GM19240 (cell line): ENCODE data around the gene TUBB.
"Not testable (repeated sequence)": the region's sequence is repeated elsewhere in the genome, so short reads cannot be mapped to it uniquely, and the experiment has no call there.

Experiments used
- DNase-seq: peaks from one replicate; pipeline ENCODE4 v3.0.0; 2011; ENCODE audit warnings: low spot score; ENCODE audit not compliant: insufficient read length

The TUBB gene

GRCh38 chr6:30717845-30718720 lies 2.1 kb upstream of the TUBB start:
- not testable (repeated sequence) for DNase-seq

GRCh38 chr6:30719356-30719755 lies 796 bp upstream of the TUBB start:
- DNase-seq = no peak

- peak; percentile 29 for DNase-seq
These were observed 616 bp downstream of the TUBB start for GRCh38 chr6:30720738-30721197.

DNA sequence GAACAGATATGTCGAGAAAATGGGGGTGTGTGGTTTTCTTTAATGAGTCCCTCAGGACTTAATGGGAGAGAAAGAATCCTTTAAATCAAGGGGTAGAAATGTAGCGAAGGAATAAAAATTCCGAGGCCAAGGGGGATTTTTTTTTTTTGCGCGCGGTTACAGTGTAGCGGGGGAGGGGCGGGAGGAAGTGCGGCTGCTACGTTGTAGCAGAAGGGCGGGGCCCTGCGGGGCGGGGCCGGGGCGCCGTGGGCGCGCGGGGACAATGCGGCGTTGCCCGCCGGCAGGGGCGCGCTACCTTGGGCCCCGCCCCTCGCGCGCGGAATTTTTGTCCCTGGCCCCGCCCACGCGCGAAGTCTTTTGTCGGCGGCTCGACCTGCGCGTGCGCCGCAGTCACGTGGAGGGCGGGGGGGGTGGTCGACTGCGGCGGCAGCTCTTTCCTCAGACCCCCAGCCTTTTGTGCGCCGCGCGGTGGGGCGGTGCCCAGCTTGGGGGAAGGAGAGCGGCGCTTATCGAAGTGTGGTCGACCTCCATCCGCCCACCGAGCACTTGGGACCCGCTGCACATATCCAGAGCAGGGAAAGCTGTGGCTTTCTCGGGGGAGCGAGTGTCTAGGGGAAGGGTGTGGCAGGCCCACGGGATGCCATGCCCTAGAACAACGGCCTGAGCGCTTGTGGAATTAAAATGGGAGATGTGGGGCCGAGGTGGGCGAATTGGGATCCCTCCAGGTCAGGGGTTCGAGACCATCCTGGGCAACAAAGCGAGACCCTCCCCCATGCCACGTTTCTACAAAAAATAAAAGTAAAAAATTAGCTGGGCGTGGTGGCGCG lies 1.3 kb downstream of the TUBB start:
- peak; percentile 49 for DNase-seq

GRCh38 chr6:30722025-30722279 lies 1.8 kb downstream of the TUBB start:
- DNase-seq = not testable (repeated sequence)

GRCh38 chr6:30722280-30723112 lies 2.3 kb downstream of the TUBB start:
- DNase-seq = peak; percentile 47

DNA sequence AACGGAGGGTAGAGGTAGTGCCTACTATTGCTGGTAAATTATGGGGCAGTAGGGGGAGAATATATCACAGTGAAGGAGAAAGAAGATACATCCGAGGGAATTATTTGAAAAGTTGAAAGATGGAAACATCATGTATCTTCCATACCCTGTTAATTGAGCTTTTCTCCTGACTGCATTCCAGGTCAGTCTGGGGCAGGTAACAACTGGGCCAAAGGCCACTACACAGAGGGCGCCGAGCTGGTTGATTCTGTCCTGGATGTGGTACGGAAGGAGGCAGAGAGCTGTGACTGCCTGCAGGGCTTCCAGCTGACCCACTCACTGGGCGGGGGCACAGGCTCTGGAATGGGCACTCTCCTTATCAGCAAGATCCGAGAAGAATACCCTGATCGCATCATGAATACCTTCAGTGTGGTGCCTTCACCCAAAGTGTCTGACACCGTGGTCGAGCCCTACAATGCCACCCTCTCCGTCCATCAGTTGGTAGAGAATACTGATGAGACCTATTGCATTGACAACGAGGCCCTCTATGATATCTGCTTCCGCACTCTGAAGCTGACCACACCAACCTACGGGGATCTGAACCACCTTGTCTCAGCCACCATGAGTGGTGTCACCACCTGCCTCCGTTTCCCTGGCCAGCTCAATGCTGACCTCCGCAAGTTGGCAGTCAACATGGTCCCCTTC lies 3.1 kb downstream of the TUBB start:
- DNase-seq = not testable (repeated sequence)

- not testable (repeated sequence) for DNase-seq
These were observed 3.9 kb downstream of the TUBB start for GRCh38 chr6:30723843-30724741.

GRCh38 chr6:30724906-30725667 lies 4.9 kb downstream of the TUBB start:
- DNase-seq = no peak

DNA sequence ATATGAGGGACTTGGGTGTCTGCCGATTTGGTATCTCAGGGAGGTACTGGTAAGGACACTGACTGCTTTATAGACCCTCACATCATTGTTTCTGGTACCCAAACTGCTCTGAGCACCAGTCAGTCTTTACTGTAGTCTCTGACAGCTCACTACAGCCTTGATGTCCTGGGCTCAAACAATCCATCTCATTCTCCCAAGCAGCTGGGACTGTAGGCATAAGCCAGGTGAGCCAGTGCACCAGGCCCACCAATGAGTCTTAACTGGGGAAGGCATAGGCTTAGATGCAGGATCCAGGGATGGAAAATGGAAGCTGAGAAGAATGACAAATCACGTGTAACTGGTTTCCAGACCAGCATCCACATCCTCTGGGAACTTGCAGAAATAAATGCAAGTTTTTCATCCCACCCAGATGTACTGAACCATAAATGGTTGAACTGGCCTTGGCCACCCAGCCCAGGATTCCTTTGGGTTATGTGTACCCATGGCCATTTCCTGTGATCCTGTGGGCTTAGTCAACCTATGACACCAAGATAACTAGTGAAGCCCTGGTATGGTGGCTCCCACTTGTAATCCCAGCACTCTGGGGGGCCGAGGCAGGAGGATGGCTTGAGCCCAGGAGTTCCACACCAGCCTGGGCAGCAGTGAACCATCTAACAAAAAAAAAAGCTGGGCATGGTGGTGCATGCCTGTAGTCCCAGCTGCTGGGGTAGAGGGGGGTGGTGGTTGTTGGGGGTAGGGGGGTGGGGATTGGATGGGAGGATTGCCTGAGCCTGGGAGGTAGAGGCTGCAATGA lies 5.8 kb downstream of the TUBB start:
- DNase-seq = no peak

DNA sequence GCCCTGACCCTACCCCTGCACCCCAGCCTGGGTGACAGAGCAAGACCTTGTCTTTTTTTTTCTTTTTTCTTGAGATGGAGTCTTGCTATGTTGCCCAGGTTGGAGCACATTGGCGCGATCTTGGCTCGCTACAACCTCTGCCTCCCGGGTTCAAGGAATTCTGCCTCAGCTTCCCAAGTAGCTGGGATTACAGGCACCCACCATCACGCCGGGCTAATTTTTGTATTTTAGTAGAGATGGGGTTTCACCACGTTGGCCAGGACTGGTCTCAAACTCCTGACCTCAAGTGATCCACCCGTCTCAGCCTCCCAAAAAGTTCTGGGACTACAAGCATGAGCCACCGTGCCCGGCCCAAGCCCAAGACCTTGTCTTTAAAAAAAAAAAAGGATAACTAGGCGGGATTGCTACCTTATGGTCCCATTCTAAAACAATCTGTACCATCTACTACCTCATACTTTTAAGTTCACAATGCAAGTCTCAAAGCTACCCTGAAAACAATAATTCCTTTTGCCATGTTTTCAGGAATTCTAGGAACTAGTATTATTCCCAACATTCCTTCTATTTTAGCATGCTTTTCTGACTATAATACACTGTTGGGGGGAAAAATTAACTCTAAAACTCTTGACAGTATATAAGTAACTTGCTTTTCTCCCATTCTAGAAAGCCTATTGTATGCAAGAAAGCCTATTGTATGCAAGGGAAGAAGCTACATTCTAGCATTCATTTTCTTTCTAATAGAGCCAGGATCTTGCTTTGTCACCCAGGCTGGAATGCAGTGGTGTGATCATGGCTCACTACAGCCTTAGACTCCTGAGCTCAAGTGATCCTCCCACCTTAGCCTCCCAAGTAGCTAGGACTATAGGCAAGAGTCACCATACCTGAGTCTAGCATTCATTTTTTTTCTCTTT lies 6.6 kb downstream of the TUBB start:
- no peak for DNase-seq

- DNase-seq = no peak
These were observed 7.9 kb downstream of the TUBB start for GRCh38 chr6:30727920-30728553.

- DNase-seq = peak; percentile 52
These were observed 10.7 kb downstream of the TUBB start for GRCh38 chr6:30730601-30731435.

DNA sequence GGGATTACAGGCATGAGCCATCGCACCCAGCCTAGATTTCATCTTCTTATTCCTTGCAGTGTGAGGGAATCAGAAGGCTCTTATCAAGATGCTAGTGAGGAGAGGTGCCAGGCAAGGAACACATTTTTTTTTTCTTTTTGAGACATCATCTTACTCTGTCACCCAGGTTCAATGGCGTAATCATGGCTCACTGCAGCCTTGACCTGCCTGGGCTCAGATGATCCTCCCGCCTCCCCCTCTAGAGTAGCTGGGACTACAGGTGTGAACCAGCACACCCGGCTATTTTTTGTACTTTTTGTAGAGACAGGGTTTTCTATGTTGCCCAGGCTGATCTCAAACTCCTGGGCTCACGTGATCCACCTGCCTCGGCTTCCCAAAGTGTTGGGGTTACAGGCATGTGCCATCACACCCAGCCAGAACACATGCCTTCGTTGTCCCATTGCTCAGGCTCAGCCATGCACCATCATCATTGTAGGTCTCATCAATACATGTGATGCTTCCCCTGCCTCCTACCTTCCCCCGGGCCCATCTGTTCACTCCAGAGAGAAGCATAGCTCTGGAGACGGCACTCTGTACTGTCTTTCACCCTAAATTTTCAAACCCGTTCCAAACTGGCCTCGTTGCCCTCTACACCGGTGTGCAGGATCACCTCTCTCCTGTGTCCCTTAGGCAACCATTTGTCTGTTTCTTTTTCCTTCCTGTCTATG lies 12.2 kb downstream of the TUBB start:
- DNase-seq = no peak

DNA sequence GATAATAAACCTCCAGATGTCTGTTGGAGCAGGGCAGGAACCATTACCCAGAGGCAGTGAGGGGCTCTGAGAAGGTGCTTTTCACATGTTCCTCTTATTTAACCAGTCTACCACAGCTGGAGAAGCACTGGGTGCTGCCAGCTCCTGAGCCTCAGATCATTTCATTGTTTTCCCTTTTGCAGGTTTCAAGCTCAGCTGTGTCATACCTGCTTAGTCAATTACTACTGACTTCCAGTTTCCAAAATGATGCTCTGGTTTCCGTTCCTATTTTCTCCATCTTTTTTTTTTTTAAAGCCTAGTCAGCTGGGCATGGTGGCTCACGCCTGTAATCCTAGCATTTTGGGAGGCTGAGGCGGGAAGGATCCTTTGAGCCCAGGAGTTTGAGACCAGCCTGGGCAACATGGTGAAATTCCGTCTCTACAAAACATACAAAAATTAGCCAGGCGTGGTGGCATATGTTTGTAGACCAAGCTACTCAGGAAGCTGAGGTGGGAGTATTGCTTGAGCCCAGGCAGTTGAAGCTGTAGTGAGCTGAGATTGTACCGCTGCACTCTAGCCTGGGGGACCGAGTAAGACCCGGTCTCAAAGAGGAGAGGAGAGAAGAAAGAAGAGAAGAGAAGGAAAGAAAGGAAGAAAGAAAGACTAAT lies 15.6 kb downstream of the TUBB start:
- DNase-seq = no peak
